Measurements from ENCODE around the gene NGDN.
"Not testable (repeated sequence)": the region's sequence is repeated elsewhere in the genome, so short reads cannot be mapped to it uniquely, and the experiment has no call there.

NGDN gene

GRCh38 chr14:23469127-23469905, at the start of gene NGDN:
Gene NGDN, plus strand, starts transcription at chr14:23469703. Its CDS starts 13 bp downstream, at chr14:23469716.
- peak within 1 kb of the TSS; percentile 54; the same call in 1 of the 2 replicates for H3K9ac ChIP-seq
- H3K4me3 ChIP-seq (IDR thresholded peaks at IDR 0.05; ENCODE audit: insufficient read depth, low read depth, low read length): no peak within 1 kb of the TSS
- H3K4me2 ChIP-seq: peak within 1 kb of the TSS; percentile 38
- no peaks in the 10 kb centered on the region for H3K27me3 ChIP-seq (ENCODE audit: insufficient read depth, low read depth)
- peak within 1 kb of the TSS; percentile 62; the same call in 1 of the 2 replicates for H3K27ac ChIP-seq
- no peaks in the 10 kb centered on the region for H3K4me1 ChIP-seq (ENCODE audit: low read depth, poor library complexity, severe bottlenecking)
- H3K79me2 ChIP-seq (ENCODE audit: insufficient read depth, low read depth): no peaks in the 10 kb centered on the region
- peak within 1 kb of the TSS; percentile 73 for H2AFZ ChIP-seq (ENCODE audit: low read depth)
- H4K20me1 ChIP-seq (ENCODE audit: insufficient read depth): no peaks in the 10 kb centered on the region
- peak; percentile 57 for TF ChIP-seq CTCF (conservative IDR thresholded peaks at IDR 0.05; ENCODE audit: low read depth, low read length)
- no peaks in the 10 kb centered on the region for H3K36me3 ChIP-seq (ENCODE audit: insufficient read depth)

GRCh38 chr14:23421594-23421993, 47.9 kb upstream of the NGDN start:
- no peak overlapping the region for H2AFZ ChIP-seq (ENCODE audit: low read depth)
- no peaks in the 10 kb centered on the region for H3K36me3 ChIP-seq (ENCODE audit: insufficient read depth)
- no peak overlapping the region for H3K4me2 ChIP-seq
- no peaks in the 10 kb centered on the region; the same call in 1 of the 2 replicates for H3K27me3 ChIP-seq (ENCODE audit: insufficient read depth, low read depth)
- H3K27ac ChIP-seq: no peak overlapping the region
- H3K79me2 ChIP-seq (ENCODE audit: insufficient read depth, low read depth): no peaks in the 10 kb centered on the region
- H4K20me1 ChIP-seq (ENCODE audit: insufficient read depth): no peaks in the 10 kb centered on the region
- peaks cover 4% of the 10 kb centered on the region for H3K4me1 ChIP-seq (ENCODE audit: low read depth, poor library complexity, severe bottlenecking)
- no peak overlapping the region for H3K9ac ChIP-seq
- H3K4me3 ChIP-seq (IDR thresholded peaks at IDR 0.05; ENCODE audit: insufficient read depth, low read depth, low read length): no peak overlapping the region
- no peak for TF ChIP-seq CTCF (conservative IDR thresholded peaks at IDR 0.05; ENCODE audit: low read depth, low read length)

- no peak overlapping the region for H3K4me2 ChIP-seq
- H4K20me1 ChIP-seq (ENCODE audit: insufficient read depth): no peaks in the 10 kb centered on the region
- TF ChIP-seq CTCF (conservative IDR thresholded peaks at IDR 0.05; ENCODE audit: low read depth, low read length): no peak
- H3K4me3 ChIP-seq (IDR thresholded peaks at IDR 0.05; ENCODE audit: insufficient read depth, low read depth, low read length): no peak overlapping the region
- no peaks in the 10 kb centered on the region for H3K36me3 ChIP-seq (ENCODE audit: insufficient read depth)
- H3K4me1 ChIP-seq (ENCODE audit: low read depth, poor library complexity, severe bottlenecking): peaks cover 4% of the 10 kb centered on the region
- H3K27me3 ChIP-seq (ENCODE audit: insufficient read depth, low read depth): no peaks in the 10 kb centered on the region
- no peaks in the 10 kb centered on the region for H3K79me2 ChIP-seq (ENCODE audit: insufficient read depth, low read depth)
- no peak overlapping the region for H3K27ac ChIP-seq
- H3K9ac ChIP-seq: no peak overlapping the region
- H2AFZ ChIP-seq (ENCODE audit: low read depth): no peak overlapping the region
Observed at GRCh38 chr14:23423657-23424056, 45.8 kb upstream of the NGDN start.

- Histone ChIP-seq H3K9ac (no peak overlapping the region), H4K20me1 (ENCODE audit: insufficient read depth) (no peaks in the 10 kb centered on the region), H3K4me2 (no peak overlapping the region), H3K27me3 (ENCODE audit: insufficient read depth, low read depth) (no peaks in the 10 kb centered on the region), H3K27ac (no peak overlapping the region), H3K4me3 (IDR thresholded peaks at IDR 0.05; ENCODE audit: insufficient read depth, low read depth, low read length) (no peak overlapping the region), H3K79me2 (ENCODE audit: insufficient read depth, low read depth) (no peaks in the 10 kb centered on the region), H2AFZ (ENCODE audit: low read depth) (no peak overlapping the region), H3K36me3 (ENCODE audit: insufficient read depth) (no peaks in the 10 kb centered on the region), H3K4me1 (ENCODE audit: low read depth, poor library complexity, severe bottlenecking) (peaks cover 4% of the 10 kb centered on the region)
- TF ChIP-seq CTCF (conservative IDR thresholded peaks at IDR 0.05; ENCODE audit: low read depth, low read length): no peak
Observed at GRCh38 chr14:23425169-23425568, 44.3 kb upstream of the NGDN start.

GRCh38 chr14:23425798-23426197, 43.7 kb upstream of the NGDN start:
- H3K4me2 ChIP-seq; H3K4me1 ChIP-seq (ENCODE audit: low read depth, poor library complexity, severe bottlenecking); H3K9ac ChIP-seq; H4K20me1 ChIP-seq (ENCODE audit: insufficient read depth); H2AFZ ChIP-seq (ENCODE audit: low read depth); H3K79me2 ChIP-seq (ENCODE audit: insufficient read depth, low read depth); H3K27ac ChIP-seq; H3K36me3 ChIP-seq (ENCODE audit: insufficient read depth); H3K4me3 ChIP-seq (IDR thresholded peaks at IDR 0.05; ENCODE audit: insufficient read depth, low read depth, low read length); H3K27me3 ChIP-seq (ENCODE audit: insufficient read depth, low read depth): not testable (repeated sequence)
